Measurements from ENCODE around the gene EXOSC10.
"Not testable (repeated sequence)": the region's sequence is repeated elsewhere in the genome, so short reads cannot be mapped to it uniquely, and the experiment has no call there.

The EXOSC10 gene

DNA sequence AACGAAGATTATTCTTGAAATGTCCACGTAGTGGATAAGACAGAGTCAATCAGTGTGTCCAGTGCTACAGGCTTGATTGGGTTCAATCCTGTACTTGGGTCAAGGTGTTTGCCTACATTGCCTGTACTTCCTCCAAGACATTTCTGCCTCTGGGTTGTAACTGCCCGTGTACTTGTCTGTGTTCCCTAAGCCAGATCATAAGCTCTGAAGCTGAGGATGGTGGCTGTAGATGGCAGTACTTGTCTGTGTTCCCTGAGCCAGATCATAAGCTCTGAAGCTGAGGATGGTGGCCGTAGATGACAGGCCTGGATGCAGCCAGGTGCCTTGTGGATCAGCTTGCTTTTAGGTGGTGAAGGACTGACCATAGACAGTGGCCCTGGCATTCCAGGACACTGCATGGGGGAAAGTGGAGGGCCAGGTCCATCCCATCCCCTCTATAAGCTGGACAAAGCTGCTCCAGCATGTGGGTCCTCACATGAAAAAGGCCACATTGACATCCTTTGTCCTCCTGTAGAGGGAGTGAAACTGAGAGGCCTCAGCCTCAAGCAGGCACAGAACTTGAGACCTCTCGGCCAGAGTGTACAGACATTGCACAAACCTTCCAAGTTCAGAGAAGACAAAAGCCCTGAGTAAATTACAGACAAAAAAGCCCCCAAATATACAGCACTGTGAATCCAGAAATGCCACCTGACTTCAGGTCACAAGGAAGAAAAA lies 37.9 kb downstream of the EXOSC10 start:
- no peak for DNase-seq (ENCODE audit: low read depth in 2 of 2)

GRCh38 chr1:11059968-11060830 lies 39.5 kb downstream of the EXOSC10 start, which contains the start of gene SRM:
TSS of gene SRM (minus strand) at chr1:11060018. CDS start at chr1:11059943, 75 bp downstream.
- DNase-seq (ENCODE audit: low read depth in 2 of 2) = peak; percentile 85 to 87

DNA sequence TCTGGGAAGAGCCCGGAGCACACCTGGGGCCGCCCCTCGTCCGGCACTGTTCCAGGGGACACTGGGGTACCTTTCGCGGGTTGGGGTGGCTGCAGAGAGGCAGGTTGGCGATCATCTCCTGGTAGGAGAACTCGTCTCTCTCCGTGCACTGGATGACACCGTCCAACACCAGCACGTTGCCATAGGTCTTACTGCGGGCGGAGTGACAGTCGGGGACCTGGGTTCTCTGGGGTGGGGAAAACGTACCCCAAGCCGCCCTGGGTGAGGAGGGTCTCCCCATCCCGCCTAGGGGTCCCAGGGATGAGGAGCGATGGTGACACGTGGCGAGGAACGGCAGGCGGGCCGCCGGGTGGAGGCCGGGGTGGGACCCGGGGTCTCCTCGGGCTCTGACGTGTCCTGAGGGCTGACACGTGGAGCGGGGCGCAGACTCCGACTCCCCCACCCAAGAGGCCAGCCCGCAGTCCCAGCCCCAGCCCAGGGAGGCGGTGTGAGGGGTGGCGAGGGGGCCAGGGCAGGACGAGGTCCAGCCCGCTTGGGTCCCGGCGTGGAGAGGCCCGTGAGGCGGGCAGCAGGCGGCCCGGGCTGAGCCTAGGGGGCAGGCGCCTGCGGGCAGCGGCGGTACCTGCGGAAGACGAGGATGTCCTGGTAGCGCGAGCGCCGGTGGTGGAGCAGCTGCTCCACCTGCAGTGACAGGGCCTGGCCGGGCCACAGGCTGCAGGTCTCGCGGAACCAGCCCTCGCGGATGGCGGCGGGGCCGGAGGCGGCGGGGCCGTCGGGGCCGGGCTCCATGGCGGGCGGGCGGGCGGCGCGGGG lies 40.3 kb downstream of the EXOSC10 start:
- DNase-seq (ENCODE audit: low read depth in 2 of 2) = no peak

DNA sequence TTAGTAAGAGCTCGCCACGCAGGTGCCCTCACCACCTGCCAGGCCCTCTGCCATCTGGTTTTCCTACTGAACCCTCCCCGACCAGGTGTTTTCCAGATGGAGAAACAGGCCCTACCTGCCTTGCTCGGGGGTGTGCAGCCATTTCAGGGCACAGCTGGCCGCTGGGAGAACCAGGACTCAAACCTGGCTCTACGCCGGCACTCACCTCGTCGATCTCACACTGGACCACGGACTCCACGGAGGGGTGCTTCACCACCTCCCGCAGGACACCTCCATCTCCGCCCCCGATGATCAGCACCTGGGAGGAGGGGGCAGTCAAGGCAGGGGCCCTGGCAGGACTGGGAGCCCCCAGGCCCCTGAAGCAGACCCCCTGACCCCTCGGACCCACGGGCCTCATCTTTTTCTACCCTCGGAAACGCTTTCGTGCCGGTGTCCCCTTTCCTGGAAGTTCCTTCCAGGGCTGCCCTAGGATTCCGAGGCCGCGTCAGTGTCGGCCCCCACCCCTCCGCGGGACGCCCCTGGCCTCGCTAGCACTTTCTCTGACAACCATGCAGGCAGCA lies 41.0 kb downstream of the EXOSC10 start:
- DNase-seq (ENCODE audit: low read depth in 2 of 2) = no peak

DNA sequence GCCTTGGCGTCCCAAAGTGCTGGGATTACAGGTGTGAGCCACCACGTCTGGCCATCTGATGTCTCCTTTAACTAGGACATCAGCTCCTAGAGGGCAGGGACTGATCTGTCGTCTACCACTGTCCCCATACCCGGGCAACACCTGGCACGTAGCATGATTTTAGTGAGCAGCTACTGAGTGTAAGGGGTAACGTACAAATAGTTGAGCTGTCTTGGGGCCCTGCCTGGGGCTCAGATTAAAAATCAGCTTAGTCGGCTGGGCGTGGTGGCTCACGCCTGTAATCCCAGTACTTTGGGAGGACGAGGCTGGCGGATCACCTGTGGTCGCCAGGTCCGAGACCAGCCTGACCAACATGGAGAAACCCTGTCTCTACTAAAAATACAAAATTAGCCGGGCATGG lies 41.6 kb downstream of the EXOSC10 start:
- no peak for DNase-seq (ENCODE audit: low read depth in 2 of 2)

DNA sequence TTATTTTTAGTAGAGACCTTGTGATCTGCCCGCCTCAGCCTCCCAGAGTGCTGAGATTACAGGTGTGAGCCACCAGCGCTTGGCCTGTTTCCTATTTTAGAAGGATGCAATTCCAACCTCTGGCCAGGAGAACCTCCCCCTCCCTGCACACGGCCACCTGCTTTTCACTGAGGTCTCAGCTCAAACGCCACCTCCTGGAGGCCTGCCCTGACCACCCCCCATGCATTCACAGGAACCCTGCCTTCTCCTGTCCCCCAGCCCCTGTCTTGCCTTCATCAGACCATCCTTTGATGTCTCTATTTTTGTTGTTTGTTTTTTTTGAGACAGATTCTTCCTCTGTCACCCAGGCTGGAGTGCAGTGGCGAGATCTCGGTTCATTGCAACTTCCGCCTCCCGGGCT lies 42.2 kb downstream of the EXOSC10 start:
- DNase-seq (ENCODE audit: low read depth in 2 of 2) = no peak

DNA sequence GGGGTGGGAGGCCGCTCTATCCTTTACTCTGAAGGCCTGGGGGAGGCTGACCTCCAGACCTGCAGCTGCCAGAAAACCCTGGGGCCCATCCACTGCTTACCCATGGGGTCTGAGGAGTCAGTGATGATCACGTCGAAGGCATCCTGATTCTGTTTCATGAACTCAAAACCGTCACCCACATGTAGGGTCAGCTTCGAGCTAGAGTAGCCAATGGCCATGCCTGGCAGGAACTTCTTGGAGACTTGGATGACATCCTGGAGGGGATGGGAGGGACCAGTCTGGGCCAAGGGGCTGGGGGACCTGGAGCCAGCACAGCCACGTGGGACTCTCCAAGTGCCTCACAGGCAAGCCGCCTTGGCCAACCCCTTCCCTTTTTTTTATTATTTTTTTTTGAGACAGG lies 43.2 kb downstream of the EXOSC10 start:
- no peak for DNase-seq (ENCODE audit: low read depth in 2 of 2)

GRCh38 chr1:11055676-11056075 lies 44.0 kb downstream of the EXOSC10 start:
- DNase-seq (ENCODE audit: low read depth in 2 of 2) = no peak

DNA sequence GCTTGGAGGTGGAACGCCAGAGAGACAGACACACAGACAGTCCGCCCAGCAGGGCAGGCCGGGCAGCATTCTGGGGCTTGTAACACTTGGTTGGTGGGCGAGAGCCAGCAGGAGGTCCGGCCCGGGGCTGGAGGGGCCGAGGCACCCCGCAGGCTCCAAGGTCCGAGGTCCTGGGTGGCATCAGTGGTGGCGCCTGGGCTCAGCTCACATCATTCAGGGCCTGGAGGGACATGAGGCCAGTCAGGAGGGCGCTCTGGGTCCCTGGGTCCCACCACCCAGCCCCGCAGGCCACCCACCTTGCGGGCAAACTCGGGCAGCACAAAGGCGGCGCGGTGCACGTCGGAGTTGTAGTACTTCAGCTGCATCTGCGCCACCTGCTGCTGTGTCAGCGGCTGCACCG lies 45.0 kb downstream of the EXOSC10 start:
- DNase-seq (ENCODE audit: low read depth in 2 of 2) = no peak

DNA sequence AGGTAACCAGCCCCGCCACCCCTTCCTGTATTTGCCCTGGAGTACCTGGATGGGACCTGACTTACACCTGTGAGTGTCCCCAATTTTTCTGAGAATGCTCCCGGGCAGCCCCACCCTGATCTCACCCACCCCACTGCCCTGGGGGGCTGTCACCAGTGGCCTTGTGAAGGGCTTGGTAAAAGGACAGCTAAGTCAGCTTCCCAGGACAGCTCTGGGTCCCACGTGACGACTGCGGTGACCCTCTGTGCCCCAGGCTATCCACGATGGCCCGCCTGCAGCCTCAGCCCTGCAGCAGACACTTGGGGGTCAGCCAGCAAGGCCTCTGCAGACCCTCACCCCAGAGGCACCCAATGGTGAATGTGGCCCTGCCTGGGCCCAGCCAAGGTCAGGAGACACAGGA lies 45.5 kb downstream of the EXOSC10 start:
- no peak for DNase-seq (ENCODE audit: low read depth in 2 of 2)

- no peak for DNase-seq (ENCODE audit: low read depth in 2 of 2)
Measured at GRCh38 chr1:11053758-11054137, 45.9 kb downstream of the EXOSC10 start.

GRCh38 chr1:11052839-11053757 lies 46.6 kb downstream of the EXOSC10 start:
- DNase-seq (ENCODE audit: low read depth in 2 of 2) = no peak

- DNase-seq (ENCODE audit: low read depth in 2 of 2) = no peak
Measured at GRCh38 chr1:11051781-11052511, 47.7 kb downstream of the EXOSC10 start.

DNA sequence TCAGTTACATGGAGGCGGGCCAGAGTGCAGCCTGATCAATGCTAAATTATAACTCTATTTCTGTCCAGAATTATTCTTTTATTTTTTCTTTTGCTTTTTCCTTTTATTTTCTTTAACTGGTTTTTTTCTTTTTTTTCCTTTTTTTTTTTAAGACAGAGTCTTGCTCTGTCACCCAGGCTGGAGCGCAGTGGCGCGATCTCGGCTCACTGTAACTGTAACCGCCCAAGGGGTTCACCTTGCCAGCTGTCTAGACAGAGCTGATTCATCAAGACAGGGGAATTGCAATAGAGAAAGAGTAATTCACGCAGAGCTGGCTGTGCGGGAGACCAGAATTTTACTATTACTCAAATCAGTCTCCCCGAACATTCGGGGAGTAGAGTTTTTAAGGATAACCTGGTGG lies 48.5 kb downstream of the EXOSC10 start:
- not testable (repeated sequence) for DNase-seq (ENCODE audit: low read depth in 2 of 2)

DNA sequence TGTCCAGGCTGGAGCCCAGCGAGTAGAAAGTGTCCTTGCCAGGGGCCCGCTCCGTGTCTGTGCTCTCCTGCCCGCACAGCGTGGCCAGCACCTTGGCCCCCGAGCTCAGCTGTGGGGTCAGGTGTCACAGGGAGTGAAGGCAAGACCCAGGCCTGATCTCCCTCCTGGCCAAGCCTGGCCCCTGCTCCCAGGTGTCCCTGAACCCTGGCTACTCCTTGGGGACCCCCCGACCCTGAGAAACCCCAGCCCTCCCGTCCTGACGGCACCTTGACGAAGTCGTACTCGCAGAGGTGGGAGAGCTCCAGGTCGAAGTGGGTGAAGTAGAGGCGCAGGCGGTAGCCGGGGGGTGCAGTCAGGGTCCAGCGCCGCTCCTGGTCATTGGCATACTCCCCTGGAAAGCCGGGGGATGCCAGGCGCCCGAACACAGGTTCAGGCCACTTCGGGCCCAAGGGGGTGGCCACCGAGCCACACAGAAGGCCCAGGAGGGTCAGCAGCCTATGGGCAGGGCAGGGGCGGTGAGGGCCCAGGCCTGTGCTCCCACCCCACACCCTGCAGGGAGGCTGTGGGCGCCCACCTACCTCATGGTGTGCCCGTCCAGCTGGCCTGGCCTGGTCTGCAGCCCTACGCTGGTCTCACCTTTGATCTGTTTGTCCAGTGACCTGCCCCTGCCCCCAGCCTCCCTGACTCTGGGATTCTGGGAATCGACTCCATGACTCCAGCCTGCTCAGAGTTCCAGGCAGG lies 52.9 kb downstream of the EXOSC10 start, which contains the start of gene MASP2:
TSS of gene MASP2 (minus strand) at position 615 of the 741 bp plus-strand sequence. CDS start at position 583, 32 bp downstream.
- no peak for DNase-seq (ENCODE audit: low read depth in 2 of 2)

GRCh38 chr1:11046270-11046566 lies 53.5 kb downstream of the EXOSC10 start:
- DNase-seq (ENCODE audit: low read depth in 2 of 2) = no peak

DNA sequence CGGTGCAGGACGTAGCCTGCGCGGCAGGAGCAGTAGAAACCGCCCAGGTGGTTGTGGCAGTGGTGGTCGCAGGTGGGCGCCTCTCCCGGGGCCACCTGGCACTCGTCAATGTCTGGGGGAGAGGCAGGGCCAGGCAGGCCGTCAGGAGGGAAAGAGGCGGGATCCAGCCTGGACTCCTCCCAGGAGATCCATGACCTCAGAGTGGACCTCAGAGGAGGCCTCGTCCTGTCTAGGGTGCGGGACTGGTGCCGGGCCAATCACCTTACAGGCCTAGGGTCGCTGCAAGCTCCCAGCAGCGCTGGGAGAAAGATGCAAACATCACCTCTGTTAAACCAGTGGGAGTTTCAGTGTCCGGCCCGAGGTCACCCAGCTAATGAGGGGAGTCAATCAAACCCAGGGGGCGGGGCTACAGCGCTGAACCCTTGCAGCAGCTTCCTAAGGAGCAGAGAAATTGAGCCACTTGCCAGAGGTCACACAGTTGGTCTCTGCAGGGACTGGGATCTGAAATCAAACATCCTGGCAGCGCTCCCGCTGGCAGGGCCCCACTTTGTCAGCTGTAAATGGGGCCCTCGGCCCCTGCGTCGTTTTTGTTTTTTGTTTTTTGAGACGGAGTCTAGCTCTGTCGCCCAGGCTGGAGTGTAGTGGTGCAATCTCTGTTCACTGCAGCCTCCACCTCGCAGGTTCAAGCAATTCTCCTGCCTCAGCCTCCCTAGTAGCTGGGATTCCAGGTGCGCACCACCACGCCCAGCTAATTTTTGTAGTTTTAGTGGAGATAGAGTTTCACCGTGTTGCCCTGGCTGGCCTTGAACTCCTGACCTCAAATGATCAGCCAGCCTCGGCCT lies 54.0 kb downstream of the EXOSC10 start:
- no peak for DNase-seq (ENCODE audit: low read depth in 2 of 2)

- DNase-seq (ENCODE audit: low read depth in 2 of 2) = no peak
Measured at GRCh38 chr1:11044849-11045427, 54.7 kb downstream of the EXOSC10 start.

Measured in activated CD4-positive, alpha-beta T cell treated with anti-CD3 and anti-CD28 coated beads for 24 hours (primary cell).